ENCODE measurements around the gene MGAT5.
A peak's percentile ranks its signal among the peaks of the same experiment; 100 is the strongest.

MGAT5 gene

DNA sequence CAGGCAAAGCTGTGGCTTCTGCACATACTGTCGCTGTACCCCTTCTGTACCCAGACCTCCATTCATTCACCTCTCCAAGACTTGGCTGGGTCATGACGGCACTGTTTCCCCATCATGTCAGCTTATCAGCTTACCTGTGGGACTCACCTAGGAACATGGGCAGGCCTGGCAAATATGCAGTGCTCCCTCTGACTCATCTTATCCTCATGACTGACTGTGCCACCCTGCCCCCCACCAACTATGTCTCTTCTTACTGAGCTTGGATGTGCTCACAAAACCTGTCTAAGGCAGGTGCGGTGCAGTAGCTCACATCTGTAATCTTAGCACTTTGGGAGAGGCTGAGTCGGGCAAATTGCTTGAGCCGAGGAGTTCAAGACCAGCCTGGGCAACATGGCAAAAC is 152.4 kb downstream of the MGAT5 start:
- no peak for DNase-seq

DNA sequence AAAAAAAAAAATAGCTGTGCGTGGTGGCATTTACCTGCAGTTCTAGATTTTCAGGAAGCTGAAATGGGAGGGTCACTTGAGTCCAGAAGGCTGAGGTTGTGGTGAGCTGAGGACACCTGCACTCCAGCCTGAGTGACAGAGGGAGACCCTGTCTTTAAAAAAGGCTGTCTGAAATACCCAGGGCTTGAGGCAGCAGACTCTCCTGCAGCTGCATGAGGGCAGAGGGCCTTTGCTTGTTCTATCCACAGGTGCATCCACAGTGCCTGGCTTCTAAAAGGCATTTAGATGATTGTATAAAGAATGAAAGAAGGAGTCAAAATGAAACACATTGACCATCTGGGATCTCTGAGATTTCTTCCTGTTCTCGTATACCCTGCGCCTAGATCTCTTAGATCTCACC is 152.9 kb downstream of the MGAT5 start:
- no peak for DNase-seq

DNA sequence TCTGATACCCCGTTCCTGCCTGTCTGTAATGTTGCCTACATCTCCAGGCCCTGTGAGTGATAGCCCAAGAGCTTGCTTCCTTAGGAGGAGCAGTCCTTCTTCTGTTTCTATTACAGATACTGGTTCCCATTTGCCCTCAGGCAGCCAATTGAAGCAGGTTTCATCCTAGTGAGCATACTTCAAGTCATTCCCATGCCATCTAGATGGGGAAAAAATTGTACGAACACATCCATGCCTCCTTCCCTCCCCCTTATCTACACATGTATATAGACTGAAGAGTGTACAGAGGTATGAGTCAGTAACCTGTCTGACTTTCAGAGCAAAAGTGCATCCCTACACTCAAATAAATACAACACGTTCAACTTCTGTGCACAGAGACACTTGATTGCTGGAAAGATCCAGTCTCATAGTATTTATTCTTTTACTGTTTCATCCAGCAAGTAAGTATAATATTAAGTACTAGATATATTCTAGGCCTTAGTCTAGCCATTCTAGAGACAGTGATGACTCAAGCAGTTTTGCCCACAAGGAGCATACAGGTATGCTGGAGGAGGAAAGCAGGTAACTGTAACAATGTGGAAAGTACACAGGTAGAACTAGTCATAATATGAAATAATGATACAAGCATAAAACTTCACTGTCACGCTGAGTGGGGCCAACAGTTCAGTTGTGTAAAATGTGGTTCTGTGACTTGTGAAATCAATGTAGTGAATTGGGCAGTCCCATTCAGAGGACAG is 153.4 kb downstream of the MGAT5 start:
- DNase-seq = no peak

DNA sequence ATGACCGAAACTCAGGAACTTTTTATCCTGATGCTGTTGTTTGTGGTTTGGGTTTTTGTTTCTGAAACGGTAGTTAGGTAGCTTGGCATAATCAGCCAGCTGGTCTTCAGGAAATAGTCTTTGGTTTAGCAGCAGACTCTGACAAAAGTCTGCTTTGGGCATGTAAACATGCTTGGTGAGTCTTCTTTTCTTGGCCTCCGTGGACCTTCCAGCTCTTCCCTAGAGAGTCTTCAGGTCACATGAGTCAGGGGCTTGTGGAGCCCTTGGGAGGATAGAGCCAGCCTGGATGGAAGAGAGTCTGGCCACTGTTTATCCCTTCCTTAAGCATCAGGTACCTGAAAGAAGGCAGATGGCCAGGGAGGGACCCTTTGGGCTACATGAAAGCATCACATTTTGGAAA is 154.5 kb downstream of the MGAT5 start:
- DNase-seq = no peak

DNA sequence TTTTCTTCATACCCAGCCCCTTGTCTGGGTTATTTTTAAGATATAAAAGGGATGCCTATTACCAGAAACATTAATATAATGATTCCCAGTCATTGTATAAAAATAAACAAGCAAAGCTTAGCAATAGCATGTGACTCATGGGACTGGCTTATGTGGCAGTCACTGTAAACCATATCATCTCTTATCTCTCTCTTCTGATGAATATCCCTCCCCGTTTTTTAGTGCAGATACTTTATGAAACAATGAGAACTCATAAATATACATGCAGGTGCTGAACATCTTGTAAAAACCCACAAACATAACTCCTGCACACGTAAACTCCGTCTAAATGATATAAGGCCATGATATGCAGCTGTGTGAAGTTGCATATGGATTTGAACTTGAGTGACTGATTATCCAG is 154.9 kb downstream of the MGAT5 start:
- DNase-seq = no peak

DNA sequence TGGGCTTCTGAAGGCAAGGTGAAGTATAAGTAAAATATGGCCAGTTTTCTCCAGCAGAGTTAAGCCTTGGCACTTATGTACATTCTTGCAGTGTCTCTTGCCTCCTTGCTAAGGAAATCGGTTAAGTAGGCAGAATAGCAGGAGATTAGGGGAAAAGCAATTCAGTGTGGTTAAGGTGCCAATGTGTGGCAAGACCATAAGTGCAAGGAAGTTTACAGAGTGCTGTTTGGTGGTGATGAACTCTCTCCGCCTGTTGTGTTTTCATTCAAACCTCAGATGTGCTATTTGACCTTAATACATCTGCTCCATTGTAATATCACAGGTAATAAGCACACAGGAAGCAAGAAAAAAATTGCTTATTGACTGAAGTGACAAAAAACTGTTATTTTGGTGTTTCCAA is 156.1 kb downstream of the MGAT5 start:
- DNase-seq = no peak

DNA sequence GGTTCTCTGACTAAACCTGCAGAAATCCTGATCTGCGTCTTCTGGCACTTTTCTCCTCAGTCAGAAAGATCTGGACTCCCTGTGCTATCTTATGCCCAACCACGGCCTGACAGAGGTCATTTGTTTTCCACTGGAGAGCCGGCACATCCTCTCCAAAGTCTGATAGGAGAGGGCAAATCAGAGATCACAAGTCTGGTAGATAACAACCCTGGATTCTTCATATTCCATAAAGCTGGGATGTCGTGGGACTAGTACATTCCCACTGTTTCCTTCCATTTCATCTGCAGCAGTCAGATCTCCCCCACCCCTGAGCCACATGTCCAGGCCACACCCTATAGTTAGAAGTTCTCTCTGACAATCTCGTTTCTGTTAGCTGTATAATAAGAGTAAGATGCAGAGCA is 157.0 kb downstream of the MGAT5 start:
- no peak for DNase-seq

DNA sequence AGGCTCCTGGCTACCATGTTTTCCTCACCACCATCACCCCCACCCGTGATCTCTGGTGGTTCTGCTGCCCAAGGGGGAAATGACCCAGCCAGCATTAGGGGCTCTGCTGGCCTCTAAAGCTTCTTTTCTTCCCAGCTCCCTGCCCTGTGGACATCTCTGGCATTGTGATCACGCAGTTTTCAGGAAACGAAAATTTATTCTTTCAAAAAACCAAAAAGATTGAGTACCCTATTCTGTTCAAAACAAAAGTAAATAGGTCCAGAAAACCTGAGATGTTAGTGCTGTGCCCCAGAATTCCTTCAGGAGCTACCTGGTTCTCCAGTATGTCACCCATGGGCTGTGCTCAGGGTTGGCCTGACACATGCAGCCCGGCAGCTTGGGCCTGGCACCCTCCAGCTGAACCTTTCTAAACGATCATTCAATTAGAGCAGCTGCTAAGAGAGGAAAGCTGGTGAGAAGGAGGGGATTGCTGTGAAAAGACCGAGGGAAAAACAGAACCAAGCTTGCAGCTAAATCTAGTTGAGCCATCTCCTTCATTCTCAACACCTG is 157.5 kb downstream of the MGAT5 start:
- DNase-seq = no peak

DNA sequence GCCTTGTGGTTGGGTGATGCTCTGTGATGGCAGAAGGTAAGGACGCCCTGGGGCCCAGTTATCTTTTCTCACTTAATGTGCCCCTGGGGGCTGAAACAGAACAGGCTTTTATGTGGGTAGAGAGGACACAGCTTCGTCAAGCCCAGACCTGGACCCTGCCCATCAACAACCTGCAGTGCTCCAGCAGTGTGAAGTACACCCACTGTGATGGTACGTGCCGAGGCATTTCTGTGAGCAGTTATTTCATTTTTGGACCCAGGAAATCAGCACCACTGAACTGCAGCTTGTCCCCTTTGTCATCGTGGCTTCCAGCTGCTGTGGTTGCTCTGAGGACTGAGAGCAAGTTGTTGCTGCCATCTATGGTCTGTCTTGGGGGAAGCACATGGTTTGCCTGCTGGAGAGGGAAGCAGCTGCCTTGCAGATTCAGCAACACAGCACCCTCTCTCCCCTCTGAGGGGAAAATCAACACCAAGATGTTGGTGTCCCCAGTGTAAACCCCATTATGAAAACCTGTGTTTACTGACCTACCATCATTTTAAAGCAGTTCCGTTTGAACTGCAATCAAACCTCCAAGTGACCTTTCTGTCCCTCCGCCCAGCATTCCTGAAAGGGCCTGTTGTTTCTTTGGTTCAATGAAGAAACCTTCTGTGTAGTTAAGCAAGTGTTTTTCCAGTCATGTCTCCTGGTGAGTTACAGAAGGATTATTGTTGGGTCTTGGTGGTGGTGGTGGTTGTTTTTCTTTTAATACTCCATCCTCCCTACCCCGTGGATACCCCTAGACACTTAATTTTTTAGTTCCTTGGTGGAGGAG is 158.2 kb downstream of the MGAT5 start:
- DNase-seq = peak; percentile 59

DNA sequence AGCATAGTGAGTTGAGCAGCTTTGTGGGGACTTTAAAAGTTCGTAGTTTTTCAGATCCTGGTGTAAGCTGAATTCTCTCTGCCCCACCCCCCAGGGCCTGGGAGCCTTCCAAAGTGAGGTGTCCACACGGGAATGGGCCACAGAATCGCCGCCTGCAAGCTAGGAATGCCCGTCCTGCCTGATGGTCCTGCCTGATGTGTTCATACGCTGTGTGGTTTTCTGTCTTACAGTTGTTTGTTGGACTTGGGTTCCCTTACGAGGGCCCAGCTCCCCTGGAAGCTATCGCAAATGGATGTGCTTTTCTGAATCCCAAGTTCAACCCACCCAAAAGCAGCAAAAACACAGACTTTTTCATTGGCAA is 158.7 kb downstream of the MGAT5 start:
- no peak for DNase-seq

DNA sequence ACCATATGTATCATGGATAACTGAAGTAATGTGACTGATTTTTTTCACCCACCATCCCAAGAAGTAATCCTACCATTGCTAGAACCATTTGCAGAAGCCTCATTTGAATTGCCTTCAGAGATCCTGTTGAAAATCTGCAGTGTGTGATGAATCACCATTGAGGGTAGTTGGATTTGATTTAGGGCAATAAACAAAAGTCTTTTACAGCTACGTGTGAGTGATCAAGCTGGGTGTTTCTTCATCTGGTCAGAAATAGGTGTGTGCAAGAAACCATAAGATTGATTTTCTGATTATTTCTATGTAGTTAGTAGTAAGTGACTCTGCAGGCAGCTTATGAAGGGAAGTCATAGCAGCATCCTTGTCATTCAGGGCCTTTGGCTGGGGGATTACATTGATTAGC is 159.6 kb downstream of the MGAT5 start:
- DNase-seq = no peak

DNA sequence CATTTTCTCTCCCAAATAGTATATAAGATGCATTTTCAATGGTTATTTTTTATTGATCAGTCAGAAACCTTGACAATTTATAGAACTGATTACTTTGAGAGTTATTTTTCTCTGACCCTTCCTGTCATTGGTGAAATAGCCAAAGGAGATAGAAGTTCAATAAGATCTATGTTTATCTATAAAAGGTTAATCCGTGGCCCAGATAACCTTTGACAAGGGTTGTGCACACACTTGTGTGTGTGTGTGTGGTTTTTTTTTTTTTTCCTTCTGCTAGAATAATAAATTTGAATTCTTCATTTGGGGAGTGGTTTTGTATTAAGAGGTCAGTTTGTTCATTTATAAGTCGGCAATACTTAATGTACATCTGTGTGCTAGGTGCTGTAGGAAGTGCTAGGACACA is 160.0 kb downstream of the MGAT5 start:
- DNase-seq = no peak

DNA sequence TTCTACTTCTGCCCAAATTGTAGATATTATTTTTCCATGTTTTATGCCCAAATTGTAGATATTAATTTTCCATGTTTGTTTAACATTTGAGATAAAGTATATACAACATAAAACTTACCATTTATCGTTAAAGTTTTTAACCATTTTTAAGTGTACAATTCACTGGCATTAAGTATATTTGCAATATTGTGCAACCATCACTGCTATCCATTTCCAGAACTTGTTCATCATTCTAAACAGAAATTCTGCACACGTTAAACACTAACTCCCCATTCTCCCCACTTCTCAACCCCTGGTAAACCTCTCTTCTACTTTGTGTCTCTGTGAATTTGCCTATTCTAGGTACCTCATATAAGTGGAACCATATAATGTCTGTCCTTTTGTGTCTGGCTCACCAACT is 162.1 kb downstream of the MGAT5 start:
- DNase-seq = no peak

DNA sequence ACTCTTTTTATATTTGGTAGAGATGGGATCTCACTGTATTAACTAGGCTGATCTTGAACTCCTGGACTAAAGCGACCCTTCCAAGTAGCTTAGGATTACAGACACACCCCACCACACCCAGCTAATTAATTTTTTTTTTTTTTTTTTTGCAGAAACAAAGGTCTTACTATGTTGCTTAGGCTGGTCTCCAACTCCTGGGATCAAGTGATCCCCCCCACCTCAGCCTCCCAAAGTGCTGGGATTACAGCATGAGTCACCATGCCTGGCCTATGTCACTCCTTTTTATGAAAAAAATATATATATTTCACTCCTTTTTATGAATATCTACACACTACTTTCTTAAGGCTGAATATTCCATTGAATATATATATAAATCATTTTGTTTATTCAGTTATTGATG is 162.8 kb downstream of the MGAT5 start:
- DNase-seq = no peak

DNA sequence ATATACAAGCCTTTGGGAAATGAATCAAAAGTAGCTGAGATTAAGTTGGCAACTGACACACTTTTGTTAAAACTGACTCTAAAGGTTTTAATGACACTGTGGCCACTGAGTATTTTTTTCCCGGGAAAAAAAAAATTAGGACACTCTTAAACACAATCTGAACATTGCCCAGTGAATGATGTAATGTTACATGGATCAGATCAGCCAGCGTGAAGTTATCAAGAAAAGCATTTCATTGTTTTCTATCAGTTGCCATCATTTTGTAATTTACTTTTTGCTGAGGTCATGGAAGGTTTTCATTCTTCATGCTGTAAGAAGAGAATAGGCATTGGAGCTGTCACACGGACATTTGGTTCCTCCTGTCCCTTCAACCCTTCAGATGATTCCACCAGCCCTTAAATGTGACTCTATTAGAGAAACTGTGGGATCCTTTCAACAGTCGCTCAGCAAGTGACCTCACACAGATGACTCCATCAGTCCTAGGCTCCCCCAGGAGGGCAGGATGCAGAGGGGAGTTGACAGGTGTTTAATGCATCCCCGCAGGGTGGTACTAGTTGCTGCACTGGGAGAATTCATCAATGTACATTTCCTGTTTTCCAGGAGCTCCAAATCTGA is 164.2 kb downstream of the MGAT5 start:
- DNase-seq = no peak

DNA sequence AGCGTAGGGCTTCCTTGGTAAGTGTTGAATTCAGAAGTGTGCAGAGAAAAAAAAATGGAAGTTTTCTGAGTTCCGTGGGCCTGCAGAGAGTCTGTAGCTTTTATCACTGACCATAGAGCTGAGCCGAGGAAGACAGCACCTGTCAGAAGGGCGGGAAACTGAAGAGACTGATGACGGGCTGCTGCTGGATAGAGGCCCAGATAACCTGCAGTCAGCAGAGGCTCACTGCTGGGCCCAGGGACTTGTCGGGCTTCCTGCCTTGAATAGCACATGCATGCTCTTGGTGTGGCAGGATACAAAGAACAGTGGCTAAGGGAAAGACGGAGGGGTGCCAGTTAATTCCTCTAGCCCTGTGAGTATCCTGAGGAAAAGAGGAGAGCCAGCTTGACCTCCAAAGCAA is 166.4 kb downstream of the MGAT5 start:
- DNase-seq = peak; percentile 73

DNA sequence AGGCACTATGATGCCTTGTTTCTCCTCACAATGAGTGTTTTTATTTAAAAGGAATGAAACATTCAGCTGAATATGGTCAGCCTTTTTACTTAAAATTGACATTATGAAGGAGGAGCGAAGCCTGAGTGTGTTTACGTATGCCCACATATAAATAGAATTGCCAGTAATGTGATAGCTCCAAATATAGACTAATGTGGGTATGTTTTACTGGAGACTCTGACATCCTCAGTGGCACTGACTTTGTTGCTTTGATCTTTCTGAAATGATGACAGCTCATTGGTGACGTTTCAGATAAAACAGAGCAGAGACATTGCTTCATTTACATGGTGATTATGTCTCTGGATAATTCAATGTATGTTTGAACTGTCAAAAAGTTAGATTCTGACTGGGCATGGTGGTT is 167.0 kb downstream of the MGAT5 start:
- DNase-seq = no peak

DNA sequence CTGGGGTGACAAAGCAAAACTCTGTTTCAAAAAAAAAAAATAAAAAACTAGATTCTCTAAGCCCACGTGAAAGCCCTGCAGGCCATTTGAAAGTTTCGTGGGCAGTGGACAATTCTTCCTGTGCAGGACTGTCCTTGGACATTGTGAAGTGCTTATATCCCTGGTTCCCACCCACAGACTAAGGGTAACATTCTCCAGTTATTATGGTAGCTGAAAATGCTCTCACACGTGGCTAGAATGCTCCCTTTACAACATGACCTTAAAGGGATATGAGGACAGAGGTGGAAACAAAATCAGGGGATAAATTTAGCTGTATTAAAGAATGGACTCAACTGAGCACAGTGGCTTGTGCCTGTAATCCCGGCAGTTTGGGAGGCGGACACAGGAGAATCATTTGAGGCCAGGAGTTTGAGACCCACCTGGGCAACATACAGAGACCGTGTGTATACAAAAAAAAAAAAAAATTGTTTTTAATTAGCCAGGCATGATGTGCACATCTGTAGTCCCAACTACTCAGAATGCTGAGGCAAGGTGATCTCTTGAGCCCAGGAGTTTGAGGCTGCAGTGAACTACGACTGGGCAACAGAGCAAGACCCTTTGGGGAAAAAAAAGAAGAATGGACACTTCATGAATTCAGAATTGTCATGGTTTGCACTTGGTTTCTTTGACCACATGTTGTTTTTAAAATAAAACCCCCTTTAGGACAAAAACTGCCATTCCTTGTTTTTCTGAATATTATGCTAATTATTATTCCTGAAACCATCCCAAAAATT is 167.9 kb downstream of the MGAT5 start:
- DNase-seq = no peak

DNA sequence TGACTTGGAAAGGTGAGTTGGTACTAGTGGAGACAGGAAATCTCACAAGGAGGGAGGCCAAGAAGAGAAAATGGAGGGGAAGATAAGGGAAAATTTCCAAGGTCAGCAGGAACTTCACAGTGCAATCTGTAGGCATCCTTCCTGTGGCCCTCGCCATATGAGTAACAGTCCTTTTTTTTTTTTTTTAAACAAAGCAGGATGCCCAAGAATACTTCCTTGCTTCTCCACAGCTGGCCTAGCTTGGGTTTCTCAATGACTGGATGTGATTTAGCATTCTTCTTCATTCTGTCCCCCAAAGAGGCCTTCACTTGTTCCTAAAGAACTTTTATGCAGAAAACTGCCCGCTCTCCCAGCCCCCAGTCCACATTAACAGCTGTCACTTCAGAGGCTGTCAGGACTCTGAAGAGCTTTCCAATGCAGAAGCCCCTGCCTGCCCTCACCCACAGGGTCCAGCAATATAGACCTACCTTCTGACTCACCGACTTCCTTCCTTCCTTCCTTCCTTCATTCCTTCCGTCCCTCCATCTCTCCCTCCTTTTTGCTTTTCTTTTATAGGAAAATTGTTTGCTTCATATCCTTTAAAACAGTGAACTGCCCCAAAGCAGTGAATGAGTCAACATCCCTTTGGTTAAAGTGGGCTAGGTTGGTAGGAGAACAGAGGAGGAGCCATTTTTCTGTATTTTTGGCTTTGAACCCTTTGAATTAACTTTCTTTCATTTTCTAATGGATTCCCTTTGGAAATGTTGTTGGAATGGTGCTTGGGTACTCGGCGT is 172.0 kb downstream of the MGAT5 start:
- no peak for DNase-seq

DNA sequence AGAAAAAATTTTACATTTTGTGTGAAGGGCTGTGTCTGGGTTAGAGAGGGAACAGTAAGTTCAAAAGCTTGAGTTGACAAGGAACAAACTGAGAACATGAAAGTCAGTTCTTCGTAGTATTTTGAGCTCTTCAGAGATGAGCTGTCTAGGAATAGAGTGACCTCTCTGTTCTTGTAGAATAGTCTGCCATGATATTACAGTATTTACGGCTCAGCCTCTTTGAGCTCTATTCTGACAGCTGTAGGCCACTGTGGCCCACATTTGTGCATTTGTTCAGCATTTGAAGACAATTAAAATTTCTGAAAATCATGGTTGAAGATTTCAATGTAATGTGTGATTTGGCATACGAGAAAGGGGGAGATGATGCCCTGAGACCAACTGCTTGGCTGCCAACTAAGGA is 172.8 kb downstream of the MGAT5 start:
- DNase-seq = no peak

DNA sequence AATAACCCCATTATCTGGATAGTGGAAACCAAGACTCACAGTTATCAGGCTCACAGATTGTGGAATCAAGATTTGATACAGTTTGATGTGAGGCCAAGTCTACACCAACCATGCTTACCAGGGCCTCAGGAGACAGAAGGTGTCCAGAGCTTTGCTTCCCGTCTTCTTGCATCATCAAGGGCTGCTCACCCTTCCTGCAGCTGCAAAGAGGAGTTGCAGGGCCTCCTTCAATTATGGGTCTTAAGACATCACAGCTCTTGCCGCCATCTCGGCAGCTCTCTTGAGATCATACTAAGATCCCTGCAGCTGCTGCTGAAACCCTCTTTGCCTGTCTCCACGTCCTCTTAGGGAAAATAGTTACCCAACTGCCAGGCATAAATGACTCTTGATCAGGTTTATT is 176.0 kb downstream of the MGAT5 start:
- no peak for DNase-seq

DNA sequence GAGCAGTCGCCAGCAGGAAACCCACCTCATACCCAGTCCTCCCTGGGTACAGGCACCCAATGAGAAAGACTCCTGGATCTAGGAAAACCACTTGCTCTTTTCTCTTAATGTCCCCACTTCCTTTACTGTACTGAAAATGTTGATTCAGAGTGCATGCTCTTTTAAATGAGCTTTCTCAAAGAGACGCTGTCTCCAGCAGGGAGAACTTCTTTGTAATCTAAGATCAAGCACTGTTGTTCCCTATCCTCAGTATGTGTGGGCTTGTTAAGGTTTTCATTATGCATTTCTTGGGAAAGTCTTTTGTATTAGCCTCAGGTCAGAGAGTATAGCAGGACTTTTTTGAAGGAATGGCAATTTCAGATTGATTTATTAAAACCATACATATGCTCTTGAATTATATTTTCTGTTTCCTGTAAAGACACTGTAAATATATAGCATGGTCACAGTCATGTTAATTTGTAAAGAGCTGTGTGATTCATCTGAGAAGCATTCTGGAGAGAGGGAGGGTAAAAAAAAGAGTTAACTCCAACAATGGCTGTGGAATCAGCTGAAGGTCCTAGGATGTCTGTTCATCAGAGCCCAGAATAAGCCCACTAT is 178.1 kb downstream of the MGAT5 start:
- DNase-seq = no peak
